ENCODE measurements around the gene FLT1.

- TF ChIP-seq GATA2 (IDR thresholded peaks at IDR 0.05; ENCODE audit: low read depth, low read length) (no peak), GATA3 (IDR thresholded peaks at IDR 0.05; ENCODE audit: low read depth, low read length) (no peak)
Observed at GRCh38 chr13:28522871-28523270, 27.9 kb upstream of the FLT1 start.

All from SH-SY5Y (cell line).